SU-DHL-6 (cell line): Measurements from ENCODE around the gene HOXA5.

ENCODE experiments used
- EZH2phosphoT487 ChIP-seq: fragments of 200-600 bp; sonication (generic), shearing (Covaris generic); conservative IDR thresholded peaks from 2 replicates; pipeline ENCODE4 v1.6.1; 2018; ENCODE audit warnings: mild to moderate bottlenecking, antibody characterized with exemption, low read length, moderate library complexity, mixed read lengths
- TF ChIP-seq, protein P1 (sequence below): fragments of 200-600 bp; sonication (generic); IDR thresholded peaks from one replicate; pipeline ENCODE4 v1.5.1; 2017; ENCODE audit warnings: antibody characterized with exemption, mild to moderate bottlenecking, low read length, moderate library complexity; ENCODE audit not compliant: insufficient read depth, poor library complexity, severe bottlenecking

DNA sequence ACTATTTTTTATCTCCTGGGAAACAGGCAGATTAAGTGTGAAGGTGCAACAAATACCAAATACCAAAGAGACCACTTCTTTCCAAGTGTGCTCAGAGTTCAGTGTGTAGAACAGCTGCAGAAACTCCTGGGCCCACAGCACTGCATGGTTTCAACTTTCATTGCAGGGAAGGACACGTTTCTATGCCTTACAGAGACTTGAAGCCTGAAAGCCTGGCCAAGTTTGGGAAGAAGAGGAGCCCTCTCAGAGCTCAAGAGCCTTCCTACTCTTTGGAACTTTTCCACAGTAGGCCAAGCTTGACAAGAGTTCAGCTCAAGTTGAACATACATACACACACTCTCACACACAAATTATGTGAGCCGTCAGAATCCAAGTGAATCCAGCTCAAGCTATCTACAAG, 15.4 kb downstream of the HOXA5 start:
- TF ChIP-seq, protein P1, sequence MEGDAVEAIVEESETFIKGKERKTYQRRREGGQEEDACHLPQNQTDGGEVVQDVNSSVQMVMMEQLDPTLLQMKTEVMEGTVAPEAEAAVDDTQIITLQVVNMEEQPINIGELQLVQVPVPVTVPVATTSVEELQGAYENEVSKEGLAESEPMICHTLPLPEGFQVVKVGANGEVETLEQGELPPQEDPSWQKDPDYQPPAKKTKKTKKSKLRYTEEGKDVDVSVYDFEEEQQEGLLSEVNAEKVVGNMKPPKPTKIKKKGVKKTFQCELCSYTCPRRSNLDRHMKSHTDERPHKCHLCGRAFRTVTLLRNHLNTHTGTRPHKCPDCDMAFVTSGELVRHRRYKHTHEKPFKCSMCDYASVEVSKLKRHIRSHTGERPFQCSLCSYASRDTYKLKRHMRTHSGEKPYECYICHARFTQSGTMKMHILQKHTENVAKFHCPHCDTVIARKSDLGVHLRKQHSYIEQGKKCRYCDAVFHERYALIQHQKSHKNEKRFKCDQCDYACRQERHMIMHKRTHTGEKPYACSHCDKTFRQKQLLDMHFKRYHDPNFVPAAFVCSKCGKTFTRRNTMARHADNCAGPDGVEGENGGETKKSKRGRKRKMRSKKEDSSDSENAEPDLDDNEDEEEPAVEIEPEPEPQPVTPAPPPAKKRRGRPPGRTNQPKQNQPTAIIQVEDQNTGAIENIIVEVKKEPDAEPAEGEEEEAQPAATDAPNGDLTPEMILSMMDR: no peak
- no peak for TF ChIP-seq EZH2phosphoT487
